ENCODE measurements around the gene GNAL. TPM values are rescaled to one million over a fixed set of nuclear protein-coding genes. Genes with fewer than 3 reads are reported as not detected.
A peak's percentile ranks its signal among the peaks of the same experiment; 100 is the strongest.

Gene GNAL
- total RNA-seq, 1 donor from 2014 or later = 5.6 TPM

DNA sequence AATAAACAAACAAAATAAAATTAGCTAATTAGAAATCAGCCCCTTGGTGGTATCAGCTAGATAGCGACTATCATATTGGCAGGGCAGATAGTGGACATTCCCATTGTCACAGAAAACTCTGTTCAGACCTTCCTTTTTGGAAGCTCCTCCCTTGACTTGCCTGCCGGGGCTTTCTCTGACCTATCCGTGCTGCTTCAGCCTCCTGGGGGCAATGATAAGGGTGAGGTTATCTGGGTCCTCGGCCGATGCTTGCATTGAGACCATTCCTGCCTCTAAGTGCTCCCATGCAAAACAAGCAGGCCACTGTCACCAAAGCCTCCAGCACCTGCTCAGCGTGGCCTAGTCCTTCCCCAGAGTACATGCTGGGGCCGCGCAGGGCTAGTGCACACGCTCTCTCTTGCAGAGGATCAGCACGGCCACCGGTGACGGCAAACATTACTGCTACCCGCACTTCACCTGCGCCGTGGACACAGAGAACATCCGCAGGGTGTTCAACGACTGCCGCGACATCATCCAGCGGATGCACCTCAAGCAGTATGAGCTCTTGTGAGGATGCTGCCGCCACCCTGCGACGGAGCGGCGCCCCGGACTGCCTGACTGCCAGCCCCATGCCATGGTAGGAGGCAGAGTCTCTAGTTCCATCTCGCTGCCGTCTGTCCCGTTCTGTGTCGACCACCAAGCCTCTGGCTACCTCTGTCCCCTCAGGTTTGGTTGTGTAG is 191.7 kb downstream of the GNAL start:
- Histone ChIP-seq H3K4me3 (no peak overlapping the region), H3K27me3 (ENCODE audit: low read depth) (no peaks in the 10 kb centered on the region), H3K9me3 (no peaks in the 10 kb centered on the region), H3K4me1 (peaks cover 17% of the 10 kb centered on the region), H3K36me3 (peaks cover 42% of the 10 kb centered on the region), H3K27ac (no peak overlapping the region)
- intact Hi-C loops (cut with DNase I) = no loop called here
- TF ChIP-seq, protein P1, sequence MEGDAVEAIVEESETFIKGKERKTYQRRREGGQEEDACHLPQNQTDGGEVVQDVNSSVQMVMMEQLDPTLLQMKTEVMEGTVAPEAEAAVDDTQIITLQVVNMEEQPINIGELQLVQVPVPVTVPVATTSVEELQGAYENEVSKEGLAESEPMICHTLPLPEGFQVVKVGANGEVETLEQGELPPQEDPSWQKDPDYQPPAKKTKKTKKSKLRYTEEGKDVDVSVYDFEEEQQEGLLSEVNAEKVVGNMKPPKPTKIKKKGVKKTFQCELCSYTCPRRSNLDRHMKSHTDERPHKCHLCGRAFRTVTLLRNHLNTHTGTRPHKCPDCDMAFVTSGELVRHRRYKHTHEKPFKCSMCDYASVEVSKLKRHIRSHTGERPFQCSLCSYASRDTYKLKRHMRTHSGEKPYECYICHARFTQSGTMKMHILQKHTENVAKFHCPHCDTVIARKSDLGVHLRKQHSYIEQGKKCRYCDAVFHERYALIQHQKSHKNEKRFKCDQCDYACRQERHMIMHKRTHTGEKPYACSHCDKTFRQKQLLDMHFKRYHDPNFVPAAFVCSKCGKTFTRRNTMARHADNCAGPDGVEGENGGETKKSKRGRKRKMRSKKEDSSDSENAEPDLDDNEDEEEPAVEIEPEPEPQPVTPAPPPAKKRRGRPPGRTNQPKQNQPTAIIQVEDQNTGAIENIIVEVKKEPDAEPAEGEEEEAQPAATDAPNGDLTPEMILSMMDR (IDR thresholded peaks at IDR 0.05) = no peak
- DNase-seq (no peak), ATAC-seq (no peak)

DNA sequence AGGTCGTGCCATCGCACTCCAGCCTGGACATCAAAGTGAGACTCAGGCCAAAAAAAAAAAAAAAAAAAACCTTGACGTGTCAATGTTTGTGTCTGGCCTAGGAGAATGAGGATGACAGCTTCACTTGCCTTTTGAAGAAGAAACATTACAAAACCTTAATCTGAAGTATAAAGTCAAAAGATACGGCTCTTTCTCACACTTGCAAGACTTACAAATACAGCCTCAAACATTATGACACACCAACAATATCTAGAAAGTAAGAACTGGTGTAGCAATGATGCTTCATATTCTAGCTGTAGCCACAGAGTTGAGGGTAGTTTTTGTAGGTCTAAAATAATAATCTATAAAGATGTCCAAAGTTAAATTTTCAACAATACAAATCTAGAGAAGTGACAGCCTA is 193.6 kb downstream of the GNAL start:
- ATAC-seq = no peak
- H3K9me3 ChIP-seq = no peaks in the 10 kb centered on the region
- intact Hi-C loops (cut with DNase I) = no loop called here
- H3K4me3 ChIP-seq = no peak overlapping the region
- peak overlapping the region; percentile 70 for H3K27ac ChIP-seq
- no peaks in the 10 kb centered on the region for H3K27me3 ChIP-seq (ENCODE audit: low read depth)
- H3K36me3 ChIP-seq = peaks cover 50% of the 10 kb centered on the region
- TF ChIP-seq, protein P1 (IDR thresholded peaks at IDR 0.05) = no peak
- DNase-seq = no peak
- peaks cover 17% of the 10 kb centered on the region for H3K4me1 ChIP-seq

DNA sequence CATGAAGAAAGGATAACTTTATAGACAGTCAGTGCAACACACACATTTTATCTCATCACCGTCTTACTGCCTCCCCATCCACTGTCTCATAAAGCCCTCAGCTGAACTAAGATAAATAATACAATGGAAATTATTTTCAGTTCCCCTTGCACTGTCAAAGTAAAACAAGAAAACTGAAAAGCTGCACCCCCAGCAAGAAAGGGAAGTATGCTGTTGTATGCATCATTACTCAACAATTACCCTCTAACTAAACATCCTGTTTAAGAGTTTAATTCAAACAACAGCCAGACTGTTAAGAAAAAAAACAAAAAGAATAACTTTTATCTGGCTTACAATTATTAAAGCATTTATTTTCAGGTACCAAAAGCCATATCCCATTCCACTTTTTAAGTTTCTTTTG is 194.1 kb downstream of the GNAL start:
- ATAC-seq (no peak), DNase-seq (no peak)
- TF ChIP-seq, protein P1 (IDR thresholded peaks at IDR 0.05) = no peak
- Histone ChIP-seq H3K9me3 (no peaks in the 10 kb centered on the region), H3K36me3 (peaks cover 51% of the 10 kb centered on the region), H3K27me3 (ENCODE audit: low read depth) (no peaks in the 10 kb centered on the region), H3K27ac (peak overlapping the region; percentile 16), H3K4me3 (no peak overlapping the region), H3K4me1 (peaks cover 17% of the 10 kb centered on the region)
- intact Hi-C loops (cut with DNase I) = no loop called here

DNA sequence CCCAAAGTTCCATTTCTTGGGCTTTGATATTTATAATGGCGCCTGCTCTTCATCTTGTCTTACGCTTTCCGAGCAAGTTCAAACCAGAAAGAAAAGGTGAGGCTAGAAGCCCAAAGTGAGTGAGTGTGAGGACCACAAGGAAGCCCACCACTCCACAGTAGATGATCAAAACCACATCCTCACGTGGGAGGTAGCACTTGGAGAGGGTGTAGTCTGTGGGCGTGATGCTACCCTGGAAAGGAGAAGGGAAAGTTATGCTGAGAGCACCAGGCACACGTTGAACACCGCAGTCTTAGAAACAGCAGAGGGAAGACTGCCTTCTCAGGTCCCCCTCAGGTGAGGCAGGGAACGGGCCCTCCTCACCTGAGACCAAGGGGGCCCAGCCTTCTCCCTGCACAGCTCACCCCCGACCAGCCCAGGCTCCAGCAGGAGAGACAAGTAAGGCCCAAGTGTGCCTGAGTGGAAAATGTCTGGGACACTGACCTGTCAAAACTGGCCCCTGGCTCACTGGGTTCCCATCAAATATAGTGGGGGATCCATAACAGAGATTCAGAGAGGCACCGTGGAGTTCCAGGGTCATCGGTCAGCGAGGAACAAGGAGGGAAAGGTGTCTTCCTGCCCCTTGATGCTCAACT is 195.4 kb downstream of the GNAL start:
- ATAC-seq = no peak
- TF ChIP-seq, protein P1 (IDR thresholded peaks at IDR 0.05) = no peak
- peaks cover 17% of the 10 kb centered on the region for H3K4me1 ChIP-seq
- peaks cover 64% of the 10 kb centered on the region for H3K36me3 ChIP-seq
- H3K9me3 ChIP-seq = no peaks in the 10 kb centered on the region
- intact Hi-C loops (cut with DNase I) = no loop called here
- no peak overlapping the region for H3K27ac ChIP-seq
- DNase-seq = no peak
- H3K4me3 ChIP-seq = no peak overlapping the region
- no peaks in the 10 kb centered on the region for H3K27me3 ChIP-seq (ENCODE audit: low read depth)

DNA sequence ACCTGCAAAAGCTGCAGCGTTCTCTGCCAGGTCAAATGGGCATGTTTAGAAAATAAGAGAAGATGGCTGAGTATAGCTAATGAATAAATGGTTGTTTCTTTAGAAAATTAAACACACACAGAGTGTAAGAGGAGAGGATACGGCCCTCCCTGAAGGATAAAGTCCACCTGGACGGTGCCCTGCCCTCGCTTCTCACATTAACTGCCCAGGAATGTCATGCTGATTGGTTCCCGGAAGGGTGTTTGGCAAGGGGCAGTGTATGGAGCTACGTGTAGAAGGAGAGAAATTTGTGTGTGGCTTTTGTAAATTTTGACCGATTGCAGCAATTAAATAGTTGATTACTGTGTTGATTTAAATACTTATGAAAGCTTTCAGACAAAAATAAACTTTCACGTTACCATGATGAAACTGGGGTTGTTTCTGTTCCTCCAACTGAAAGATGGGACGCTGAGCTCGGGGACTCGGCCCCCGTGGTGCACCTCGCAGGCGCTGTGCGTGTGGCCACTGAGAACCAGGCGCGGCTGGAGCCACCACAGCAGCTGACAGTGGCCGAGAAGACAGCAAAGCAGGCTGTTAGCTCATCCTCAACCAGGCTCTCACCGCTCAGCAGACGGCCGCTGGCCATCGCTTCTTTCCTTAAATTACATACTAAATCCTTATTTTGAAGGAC is 196.3 kb downstream of the GNAL start:
- no peak for ATAC-seq
- no peak overlapping the region for H3K27ac ChIP-seq
- peak; percentile 61 for DNase-seq
- TF ChIP-seq, protein P1 (IDR thresholded peaks at IDR 0.05) = no peak
- H3K4me1 ChIP-seq = peaks cover 17% of the 10 kb centered on the region
- no peaks in the 10 kb centered on the region for H3K9me3 ChIP-seq
- H3K36me3 ChIP-seq = peaks cover 73% of the 10 kb centered on the region
- intact Hi-C loops (cut with DNase I) = no loop called here
- H3K4me3 ChIP-seq = no peak overlapping the region
- H3K27me3 ChIP-seq (ENCODE audit: low read depth) = no peaks in the 10 kb centered on the region

Measured in lower lobe of right lung (tissue), 2 donors.